WTC11 (cell line): ENCODE data around the gene LGALS13. TPM values are rescaled to one million over a fixed set of nuclear protein-coding genes. Genes with fewer than 3 reads are reported as not detected.

ENCODE experiments used
- ATAC-seq: fragments of 200-7000 bp; cut with Tn5 transposase; 2 replicates; pipeline ENCODE4 v1.10.0; 2021; ENCODE audit warnings: mild to moderate bottlenecking, moderate library complexity
- CTCF ChIA-PET: fragments of 300-600 bp; sonication (Branson Sonifier 250); formaldehyde crosslinking; loops from one replicate; lab custom pipeline; 2021; ENCODE audit warnings: antibody characterized with exemption; lab: Charles Lee
- POLR2A ChIA-PET: fragments of 350-600 bp; sonication (Branson Sonifier 250); formaldehyde crosslinking; loops from one replicate; lab custom pipeline; 2021; ENCODE audit warnings: antibody characterized with exemption; lab: Charles Lee
- DNase-seq: peaks from one replicate; pipeline ENCODE4 v3.0.0; 2021; ENCODE audit warnings: low spot score
- H3K27ac Mint-ChIP-seq: 2 replicates; pipeline ENCODE4 v1.8.0; 2021; ENCODE audit warnings: mixed read lengths
- H3K27me3 Mint-ChIP-seq: 2 replicates; pipeline ENCODE4 v1.8.0; 2021; ENCODE audit warnings: low read depth, mild to moderate bottlenecking, moderate library complexity, mixed read lengths
- H3K36me3 Mint-ChIP-seq: 2 replicates; pipeline ENCODE4 v1.8.0; 2021; ENCODE audit warnings: mixed read lengths
- H3K4me1 Mint-ChIP-seq: 2 replicates; pipeline ENCODE4 v1.8.0; 2022; ENCODE audit warnings: mixed read lengths
- H3K4me3 Mint-ChIP-seq: 2 replicates; pipeline ENCODE4 v1.8.0; 2021; ENCODE audit warnings: mild to moderate bottlenecking, moderate library complexity, mixed read lengths
- H3K9me3 Mint-ChIP-seq: 2 replicates; pipeline ENCODE4 v1.8.0; 2021; ENCODE audit warnings: mixed read lengths
- AFF4 ChIP-seq: sonication (generic); formaldehyde crosslinking; IDR thresholded peaks from 2 replicates; pipeline ENCODE4 v1.8.1; 2023; ENCODE audit warnings: mild to moderate bottlenecking, missing genetic modification reagents, borderline replicate concordance
- CBFB ChIP-seq: sonication (generic); formaldehyde crosslinking; IDR thresholded peaks from 2 replicates; pipeline ENCODE4 v1.8.1; 2022; ENCODE audit warnings: mild to moderate bottlenecking, low read depth, missing genetic modification reagents
- CREB1 ChIP-seq: sonication (generic); formaldehyde crosslinking; IDR thresholded peaks from 2 replicates; pipeline ENCODE4 v1.8.0; 2023; ENCODE audit warnings: mild to moderate bottlenecking, missing genetic modification reagents
- E2F1 ChIP-seq: sonication (generic); formaldehyde crosslinking; IDR thresholded peaks from 2 replicates; pipeline ENCODE4 v1.8.0; 2022; ENCODE audit warnings: mild to moderate bottlenecking, missing genetic modification reagents
- E2F5 ChIP-seq: sonication (generic); formaldehyde crosslinking; IDR thresholded peaks from 2 replicates; pipeline ENCODE4 v1.8.1; 2022; ENCODE audit warnings: mild to moderate bottlenecking, moderate library complexity, missing genetic modification reagents
- ETV6 ChIP-seq: sonication (generic); formaldehyde crosslinking; IDR thresholded peaks from 2 replicates; pipeline ENCODE4 v1.8.1; 2022; ENCODE audit warnings: mild to moderate bottlenecking, missing genetic modification reagents
- FOXP1 ChIP-seq: sonication (generic); formaldehyde crosslinking; IDR thresholded peaks from 2 replicates; pipeline ENCODE4 v1.8.0; 2022; ENCODE audit warnings: missing genetic modification reagents, mild to moderate bottlenecking, moderate library complexity, borderline replicate concordance
- HMGA2 ChIP-seq: fragments of 250-450 bp; sonication (Bioruptor Pico); IDR thresholded peaks from 2 replicates; pipeline ENCODE4 v1.4.0; 2021; ENCODE audit warnings: mild to moderate bottlenecking, moderate library complexity
- HMGXB4 ChIP-seq: sonication (generic); formaldehyde crosslinking; IDR thresholded peaks from 2 replicates; pipeline ENCODE4 v1.8.1; 2023; ENCODE audit warnings: mild to moderate bottlenecking, moderate library complexity, missing genetic modification reagents
- JUN ChIP-seq: sonication (generic); formaldehyde crosslinking; IDR thresholded peaks from 2 replicates; pipeline ENCODE4 v1.8.0; 2023; ENCODE audit warnings: mild to moderate bottlenecking, missing genetic modification reagents
- MXD4 ChIP-seq: fragments of 250-450 bp; sonication (Bioruptor Pico); IDR thresholded peaks from 2 replicates; pipeline ENCODE4 v1.8.0; 2021; ENCODE audit warnings: mild to moderate bottlenecking, moderate library complexity, borderline replicate concordance
- NFYB ChIP-seq: sonication (generic); formaldehyde crosslinking; conservative IDR thresholded peaks from 2 replicates; pipeline ENCODE4 v1.8.0; 2022; ENCODE audit warnings: low read depth, missing genetic modification reagents
- RORB ChIP-seq: fragments of 250-450 bp; sonication (Bioruptor Pico); IDR thresholded peaks from 2 replicates; pipeline ENCODE4 v1.9.0; 2021; ENCODE audit warnings: mild to moderate bottlenecking
- SP1 ChIP-seq: sonication (generic); formaldehyde crosslinking; conservative IDR thresholded peaks from 2 replicates; pipeline ENCODE4 v1.8.1; 2022; ENCODE audit warnings: missing genetic modification reagents
- TP53 ChIP-seq: sonication (generic); formaldehyde crosslinking; IDR thresholded peaks from 2 replicates; pipeline ENCODE4 v1.8.1; 2023; ENCODE audit warnings: mild to moderate bottlenecking, missing genetic modification reagents
- ZNF138 ChIP-seq: sonication (generic); formaldehyde crosslinking; conservative IDR thresholded peaks from 2 replicates; pipeline ENCODE4 v1.8.1; 2022; ENCODE audit warnings: mild to moderate bottlenecking, moderate library complexity, missing genetic modification reagents
- ZNF281 ChIP-seq: sonication (generic); formaldehyde crosslinking; IDR thresholded peaks from 2 replicates; pipeline ENCODE4 v1.8.0; 2023; ENCODE audit warnings: mild to moderate bottlenecking, missing genetic modification reagents
- total RNA-seq: library from RNA; stranded (reverse); gene quantifications from 3 replicates; pipeline ENCODE4 v1.2.3, GENCODE V29; 2021
- TF ChIP-seq, protein P1 (sequence below): sonication (generic); formaldehyde crosslinking; IDR thresholded peaks from 2 replicates; pipeline ENCODE4 v1.8.0; 2022; ENCODE audit warnings: mild to moderate bottlenecking, missing genetic modification reagents
- TF ChIP-seq, protein P2 (sequence below): sonication (generic); formaldehyde crosslinking; IDR thresholded peaks from 2 replicates; pipeline ENCODE4 v1.8.1; 2023; ENCODE audit warnings: mild to moderate bottlenecking, missing genetic modification reagents, moderate library complexity

Gene LGALS13
- total RNA-seq, 1 experiment from 2014 or later: not detected

GRCh38 chr19:39655613-39656012, 53.3 kb downstream of the LGALS13 start, which contains the start of gene LGALS16:
LGALS16 (plus strand) TSS chr19:39655913; CDS start chr19:39655962, 49 bp downstream.
- CTCF ChIA-PET: no interaction called here
- POLR2A ChIA-PET: no interaction called here
- DNase-seq (no peak), ATAC-seq (no peak)
- no peak within 1 kb of the TSS for H3K4me3 Mint-ChIP-seq
- peaks cover 74% of the 10 kb centered on the region for H3K27me3 Mint-ChIP-seq
- H3K9me3 Mint-ChIP-seq: no peaks in the 10 kb centered on the region
- no peaks in the 10 kb centered on the region for H3K4me1 Mint-ChIP-seq
- TF ChIP-seq CREB1 (CRISPR knock-in tag): no peak
- no peak for TF ChIP-seq HMGA2
- TF ChIP-seq CBFB: no peak
- no peak for TF ChIP-seq TP53
- TF ChIP-seq RORB: no peak
- no peak for TF ChIP-seq SP1
- no peak for TF ChIP-seq NFYB (CRISPR knock-in tag)
- no peak for TF ChIP-seq E2F1 (CRISPR knock-in tag)
- TF ChIP-seq, protein P1, sequence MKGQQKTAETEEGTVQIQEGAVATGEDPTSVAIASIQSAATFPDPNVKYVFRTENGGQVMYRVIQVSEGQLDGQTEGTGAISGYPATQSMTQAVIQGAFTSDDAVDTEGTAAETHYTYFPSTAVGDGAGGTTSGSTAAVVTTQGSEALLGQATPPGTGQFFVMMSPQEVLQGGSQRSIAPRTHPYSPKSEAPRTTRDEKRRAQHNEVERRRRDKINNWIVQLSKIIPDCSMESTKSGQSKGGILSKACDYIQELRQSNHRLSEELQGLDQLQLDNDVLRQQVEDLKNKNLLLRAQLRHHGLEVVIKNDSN (CRISPR knock-in tag): no peak
- no peak for TF ChIP-seq MXD4 (CRISPR knock-in tag)
- TF ChIP-seq ZNF138 (CRISPR knock-in tag): no peak
- no peak for TF ChIP-seq FOXP1 (CRISPR knock-in tag)
- TF ChIP-seq AFF4 (CRISPR knock-in tag): no peak
- TF ChIP-seq HMGXB4 (CRISPR knock-in tag): no peak
- TF ChIP-seq, protein P2, sequence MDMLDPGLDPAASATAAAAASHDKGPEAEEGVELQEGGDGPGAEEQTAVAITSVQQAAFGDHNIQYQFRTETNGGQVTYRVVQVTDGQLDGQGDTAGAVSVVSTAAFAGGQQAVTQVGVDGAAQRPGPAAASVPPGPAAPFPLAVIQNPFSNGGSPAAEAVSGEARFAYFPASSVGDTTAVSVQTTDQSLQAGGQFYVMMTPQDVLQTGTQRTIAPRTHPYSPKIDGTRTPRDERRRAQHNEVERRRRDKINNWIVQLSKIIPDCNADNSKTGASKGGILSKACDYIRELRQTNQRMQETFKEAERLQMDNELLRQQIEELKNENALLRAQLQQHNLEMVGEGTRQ (CRISPR knock-in tag): no peak
- TF ChIP-seq ETV6 (CRISPR knock-in tag): no peak
- TF ChIP-seq JUN (CRISPR knock-in tag): no peak
- TF ChIP-seq ZNF281 (CRISPR knock-in tag): no peak
- TF ChIP-seq E2F5 (CRISPR knock-in tag): no peak
- no peaks in the 10 kb centered on the region for H3K36me3 Mint-ChIP-seq
- H3K27ac Mint-ChIP-seq: no peak within 1 kb of the TSS

Other genes with a start within 250 kb of the LGALS13 start
- 27.8 to 34.4 TPM (median 29.4 TPM) in 3 replicates for gene PAF1, start 211.4 kb upstream of the LGALS13 start, total RNA-seq
- 37.6 to 42.9 TPM (median 39.4 TPM) in 3 replicates for gene MED29, start 211.1 kb upstream of the LGALS13 start, total RNA-seq
- gene ZFP36, start 195.7 kb upstream of the LGALS13 start, total RNA-seq: 17.3 to 22.2 TPM (median 18.4 TPM) in 3 replicates
- 62.3 to 72.0 TPM (median 63.6 TPM) in 3 replicates for gene PLEKHG2, start 189.9 kb upstream of the LGALS13 start, total RNA-seq
- gene RPS16, start 166.6 kb upstream of the LGALS13 start, total RNA-seq: 2,962 to 3,158 TPM (median 2,999 TPM) in 3 replicates
- 109 to 135 TPM (median 110 TPM) in 3 replicates for gene SUPT5H, start 156.9 kb upstream of the LGALS13 start, total RNA-seq
- gene TIMM50, start 121.7 kb upstream of the LGALS13 start, total RNA-seq: 136 to 154 TPM (median 137 TPM) in 3 replicates
- gene DLL3, start 103.6 kb upstream of the LGALS13 start, total RNA-seq: 16.4 to 23.9 TPM (median 21.6 TPM) in 3 replicates
- 12.6 to 15.4 TPM (median 15.1 TPM) in 3 replicates for gene SELENOV, start 87.4 kb upstream of the LGALS13 start, total RNA-seq
- 2.7 to 3.6 TPM (median 2.7 TPM) in 3 replicates for gene EID2B, start 69.7 kb upstream of the LGALS13 start, total RNA-seq
- 21.5 to 24.0 TPM (median 23.7 TPM) in 3 replicates for gene EID2, start 62.4 kb upstream of the LGALS13 start, total RNA-seq
- not detected in 3 replicates for gene LGALS16, start 53.4 kb downstream of the LGALS13 start, total RNA-seq
- not detected in 3 replicates for gene LGALS14, start 102.0 kb downstream of the LGALS13 start, total RNA-seq
- gene CLC, start 135.5 kb downstream of the LGALS13 start, total RNA-seq: not detected in 3 replicates
- gene LEUTX, start 176.3 kb downstream of the LGALS13 start, total RNA-seq: not detected in 3 replicates
- gene DYRK1B, start 231.6 kb downstream of the LGALS13 start, total RNA-seq: 12.2 to 14.0 TPM (median 13.2 TPM) in 3 replicates
- 576 to 620 TPM (median 610 TPM) in 3 replicates for gene FBL, start 243.9 kb downstream of the LGALS13 start, total RNA-seq